GM12878 (cell line): ENCODE results near the gene MED19. TPM values are rescaled to one million over a fixed set of nuclear protein-coding genes. Genes with fewer than 3 reads are reported as not detected.
A peak's percentile ranks its signal among the peaks of the same experiment; 100 is the strongest.

ENCODE experiments used
- BACH1 ChIP-seq: fragments of 450-650 bp; IDR thresholded peaks from 2 replicates; pipeline ENCODE4 v1.6.1; 2017; ENCODE audit warnings: mild to moderate bottlenecking, borderline replicate concordance
- BHLHE40 ChIP-seq, 2 experiments: fragments of 450-650 bp in 1 of 2; IDR thresholded peaks; 2 replicates each; pipeline ENCODE4 v1.6.1; 2011 to 2017; ENCODE audit warnings: low read depth in 2 of 2, borderline replicate concordance in 1 of 2, improper control_type of control experiment in 1 of 2, low read length in 1 of 2, mild to moderate bottlenecking in 1 of 2
- E4F1 ChIP-seq: fragments of 450-650 bp; IDR thresholded peaks from 2 replicates; pipeline ENCODE4 v1.6.1; 2018; ENCODE audit warnings: borderline replicate concordance, mild to moderate bottlenecking; ENCODE audit not compliant: partially characterized antibody
- FOXM1 ChIP-seq: IDR thresholded peaks from 2 replicates; pipeline ENCODE4 v1.6.1; 2012; ENCODE audit warnings: low read depth, mild to moderate bottlenecking, inconsistent platforms, low read length, moderate library complexity
- HDAC2 ChIP-seq: fragments of 200-600 bp; sonication (generic); IDR thresholded peaks from 2 replicates; pipeline ENCODE4 v1.6.1; 2017
- IRF5 ChIP-seq: fragments of 450-650 bp; IDR thresholded peaks from 2 replicates; pipeline ENCODE4 v1.6.1; 2017; ENCODE audit warnings: borderline replicate concordance
- MLLT1 ChIP-seq: fragments of 450-650 bp; IDR thresholded peaks from 2 replicates; pipeline ENCODE4 v1.6.1; 2016; ENCODE audit warnings: mild to moderate bottlenecking
- MTA3 ChIP-seq: IDR thresholded peaks from 2 replicates; pipeline ENCODE4 v1.6.1; 2012; ENCODE audit warnings: low read length, inconsistent platforms, borderline replicate concordance
- MYB ChIP-seq: fragments of 150-350 bp; IDR thresholded peaks from 2 replicates; pipeline ENCODE4 v1.6.1; 2014; ENCODE audit warnings: mild to moderate bottlenecking, low read depth, low read length, borderline replicate concordance
- PML ChIP-seq: IDR thresholded peaks from 2 replicates; pipeline ENCODE4 v1.6.1; 2012; ENCODE audit warnings: low read length, inconsistent platforms
- RAD21 ChIP-seq: IDR thresholded peaks from 2 replicates; pipeline ENCODE4 v1.6.1; 2011; ENCODE audit warnings: mild to moderate bottlenecking, low read depth, low read length, moderate library complexity; ENCODE audit not compliant: insufficient read depth
- SPI1 ChIP-seq: IDR thresholded peaks from 2 replicates; pipeline ENCODE4 v1.6.1; 2011; ENCODE audit warnings: low read depth, mild to moderate bottlenecking, low read length, moderate library complexity, borderline replicate concordance; ENCODE audit not compliant: insufficient read depth
- SRF ChIP-seq, 2 experiments: IDR thresholded peaks; 2 replicates each; pipeline ENCODE4 v1.6.1; 2011; ENCODE audit warnings: low read depth in 2 of 2, low read length in 2 of 2, mild to moderate bottlenecking in 1 of 2, moderate library complexity in 1 of 2
- TAF1 ChIP-seq: IDR thresholded peaks from 2 replicates; pipeline ENCODE4 v1.6.1; 2011; ENCODE audit warnings: mild to moderate bottlenecking, low read depth, low read length, borderline replicate concordance
- YBX1 ChIP-seq: fragments of 450-650 bp; IDR thresholded peaks from 2 replicates; pipeline ENCODE4 v1.6.1; 2016; ENCODE audit warnings: antibody characterized with exemption
- ZNF274 ChIP-seq: IDR thresholded peaks from one replicate; pipeline ENCODE4 v1.8.0; 2011; ENCODE audit not compliant: insufficient read length, insufficient read depth
- polyA plus RNA-seq, 11 experiments: library from polyadenylated mRNA; depleted of rRNA in 4 of 11; unstranded in 6 of 11; stranded (reverse) in 5 of 11; fragments of >200 nt; fragmentation: Nextera tagmentation in 4 of 11; fragmentation: Illumina TruSeq in 1 of 11; extraction: Ambion mirVana in 4 of 11; extraction: Trizol in 1 of 11; gene quantifications; 1 replicate in 1 of 11; 2 replicates in 10 of 11; pipeline versions ENCODE4 v1.2.1 to v1.2.3, GENCODE V29; 2011 to 2016; ENCODE audit warnings: inconsistent platforms in 2 of 11, missing spikeins in 2 of 11, low read depth in 1 of 11
- total RNA-seq, 4 experiments: library from RNA; depleted of rRNA in 3 of 4; stranded (reverse); fragments of >200 nt in 3 of 4; fragmentation: Illumina TruSeq in 1 of 4; extraction: Trizol in 1 of 4; gene quantifications; 2 replicates each; pipeline versions ENCODE4 v1.2.1 to v1.2.3, GENCODE V29; 2013 to 2021
- TF ChIP-seq, protein P1 (sequence below): fragments of 450-650 bp; IDR thresholded peaks from 2 replicates; pipeline ENCODE4 v1.6.1; 2016; ENCODE audit warnings: mild to moderate bottlenecking, moderate library complexity, borderline replicate concordance
- TF ChIP-seq, protein P2 (sequence below): IDR thresholded peaks from 2 replicates; pipeline ENCODE4 v1.6.1; 2012; ENCODE audit warnings: low read depth, low read length, improper control_type of control experiment

MED19 gene
- total and polyA plus RNA-seq, 10 of the 15 experiments (the other 5 are each of a cell fraction or from before 2014, with no cell fraction given): 4.9 to 28.2 (median 17.3) TPM

- no peak for TF ChIP-seq IRF5
- TF ChIP-seq HDAC2: no peak
- no peak for TF ChIP-seq E4F1
- TF ChIP-seq MLLT1: peak; percentile 81
- TF ChIP-seq MTA3: no peak
- TF ChIP-seq, protein P1, sequence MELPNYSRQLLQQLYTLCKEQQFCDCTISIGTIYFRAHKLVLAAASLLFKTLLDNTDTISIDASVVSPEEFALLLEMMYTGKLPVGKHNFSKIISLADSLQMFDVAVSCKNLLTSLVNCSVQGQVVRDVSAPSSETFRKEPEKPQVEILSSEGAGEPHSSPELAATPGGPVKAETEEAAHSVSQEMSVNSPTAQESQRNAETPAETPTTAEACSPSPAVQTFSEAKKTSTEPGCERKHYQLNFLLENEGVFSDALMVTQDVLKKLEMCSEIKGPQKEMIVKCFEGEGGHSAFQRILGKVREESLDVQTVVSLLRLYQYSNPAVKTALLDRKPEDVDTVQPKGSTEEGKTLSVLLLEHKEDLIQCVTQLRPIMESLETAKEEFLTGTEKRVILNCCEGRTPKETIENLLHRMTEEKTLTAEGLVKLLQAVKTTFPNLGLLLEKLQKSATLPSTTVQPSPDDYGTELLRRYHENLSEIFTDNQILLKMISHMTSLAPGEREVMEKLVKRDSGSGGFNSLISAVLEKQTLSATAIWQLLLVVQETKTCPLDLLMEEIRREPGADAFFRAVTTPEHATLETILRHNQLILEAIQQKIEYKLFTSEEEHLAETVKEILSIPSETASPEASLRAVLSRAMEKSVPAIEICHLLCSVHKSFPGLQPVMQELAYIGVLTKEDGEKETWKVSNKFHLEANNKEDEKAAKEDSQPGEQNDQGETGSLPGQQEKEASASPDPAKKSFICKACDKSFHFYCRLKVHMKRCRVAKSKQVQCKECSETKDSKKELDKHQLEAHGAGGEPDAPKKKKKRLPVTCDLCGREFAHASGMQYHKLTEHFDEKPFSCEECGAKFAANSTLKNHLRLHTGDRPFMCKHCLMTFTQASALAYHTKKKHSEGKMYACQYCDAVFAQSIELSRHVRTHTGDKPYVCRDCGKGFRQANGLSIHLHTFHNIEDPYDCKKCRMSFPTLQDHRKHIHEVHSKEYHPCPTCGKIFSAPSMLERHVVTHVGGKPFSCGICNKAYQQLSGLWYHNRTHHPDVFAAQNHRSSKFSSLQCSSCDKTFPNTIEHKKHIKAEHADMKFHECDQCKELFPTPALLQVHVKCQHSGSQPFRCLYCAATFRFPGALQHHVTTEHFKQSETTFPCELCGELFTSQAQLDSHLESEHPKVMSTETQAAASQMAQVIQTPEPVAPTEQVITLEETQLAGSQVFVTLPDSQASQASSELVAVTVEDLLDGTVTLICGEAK: no peak
- TF ChIP-seq YBX1: no peak
- peak; percentile 14; the same call in 1 of the 2 replicates for TF ChIP-seq TAF1
- TF ChIP-seq, protein P2, sequence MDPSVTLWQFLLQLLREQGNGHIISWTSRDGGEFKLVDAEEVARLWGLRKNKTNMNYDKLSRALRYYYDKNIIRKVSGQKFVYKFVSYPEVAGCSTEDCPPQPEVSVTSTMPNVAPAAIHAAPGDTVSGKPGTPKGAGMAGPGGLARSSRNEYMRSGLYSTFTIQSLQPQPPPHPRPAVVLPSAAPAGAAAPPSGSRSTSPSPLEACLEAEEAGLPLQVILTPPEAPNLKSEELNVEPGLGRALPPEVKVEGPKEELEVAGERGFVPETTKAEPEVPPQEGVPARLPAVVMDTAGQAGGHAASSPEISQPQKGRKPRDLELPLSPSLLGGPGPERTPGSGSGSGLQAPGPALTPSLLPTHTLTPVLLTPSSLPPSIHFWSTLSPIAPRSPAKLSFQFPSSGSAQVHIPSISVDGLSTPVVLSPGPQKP: no peak
- peak; percentile 63 for TF ChIP-seq SPI1
- no peak for TF ChIP-seq BACH1
- no peak for TF ChIP-seq ZNF274
- no peak for TF ChIP-seq FOXM1
- 0 out of 4 replicates have a peak, but pooled peaks of 1 of the 2 experiments have one; percentile 49 for TF ChIP-seq SRF (IDR thresholded peaks at IDR 0.05; ENCODE audit: low read depth in 2 of 2, low read length in 2 of 2)
- no peak for TF ChIP-seq MYB
- TF ChIP-seq PML: no peak
- TF ChIP-seq RAD21: no peak
- TF ChIP-seq BHLHE40 (IDR thresholded peaks at IDR 0.05; ENCODE audit: borderline replicate concordance in 1 of 2, low read depth in 2 of 2, low read length in 1 of 2): no peak
- TF ChIP-seq, all 136 proteins: peak for 4
These were observed 54.0 kb downstream of the MED19 start (continued) for GRCh38 chr11:57658023-57658361.
